Esophagus squamous epithelium (tissue), 5 donors: Measurements from ENCODE around the gene PTPN14. TPM values are rescaled to one million over a fixed set of nuclear protein-coding genes. Genes with fewer than 3 reads are reported as not detected.
A peak's percentile ranks its signal among the peaks of the same experiment; 100 is the strongest.
"Not testable (repeated sequence)": the region's sequence is repeated elsewhere in the genome, so short reads cannot be mapped to it uniquely, and the experiment has no call there.

Experiments
- DNase-seq: peaks from one replicate; lab custom pipeline; 2025; lab: John Stamatoyannopoulos, UW
- H3K27ac ChIP-seq, 4 donors: fragments of 200-600 bp; sonication (generic); one replicate each; pipeline ENCODE4 v1.5.1; 2016 to 2019; ENCODE audit warnings: mild to moderate bottlenecking in 1 of 4
- H3K27me3 ChIP-seq, 4 donors: fragments of 200-600 bp; sonication (generic); 1 replicate in 3 of 4; 2 replicates in 1 of 4; pipeline versions ENCODE4 v1.5.1 to v1.6.0; 2017 to 2021; ENCODE audit warnings: antibody characterized with exemption in 1 of 4
- H3K36me3 ChIP-seq, 3 donors: fragments of 200-600 bp; sonication (generic); one replicate each; pipeline ENCODE4 v1.5.1; 2016 to 2019
- H3K4me1 ChIP-seq, 3 donors: fragments of 200-600 bp; sonication (generic); one replicate each; pipeline ENCODE4 v1.5.1; 2017 to 2019
- H3K4me3 ChIP-seq, 4 donors: fragments of 200-600 bp; sonication (generic); 1 replicate in 3 of 4; 2 replicates in 1 of 4; pipeline ENCODE4 v1.5.1; 2016 to 2019; ENCODE audit warnings: mild to moderate bottlenecking in 2 of 4, moderate library complexity in 1 of 4
- H3K9me3 ChIP-seq, 3 donors: fragments of 200-600 bp; sonication (generic); one replicate each; pipeline ENCODE4 v1.5.1; 2016 to 2019
- CTCF ChIP-seq, 6 experiments: fragments of 450-650 bp in 4 of 6; fragments of 200-600 bp in 2 of 6; sonication (generic) in 2 of 6; IDR thresholded peaks; one replicate each; pipeline ENCODE4 v1.5.1; 2016 to 2019; ENCODE audit warnings: antibody characterized with exemption in 6 of 6, mild to moderate bottlenecking in 4 of 6, moderate library complexity in 4 of 6
- POLR2A ChIP-seq, 4 donors: fragments of 450-650 bp; IDR thresholded peaks; one replicate each; pipeline ENCODE4 v1.6.1; 2017; ENCODE audit warnings: antibody characterized with exemption in 4 of 4, mild to moderate bottlenecking in 4 of 4, moderate library complexity in 3 of 4
- WGBS, 2 donors: methylation state at CpG; one replicate each; pipeline ENCODE4 v1.1.5; 2018; 5-methylcytosine and 5-hydroxymethylcytosine counted together
- intact Hi-C: fragments of 100-400 bp; cut with DNase I; formaldehyde crosslinking; loops from one replicate; pipeline ENCODE4 v1.15.0; 2022
- total RNA-seq, 4 donors: library from RNA; depleted of rRNA; stranded (reverse); fragments of >200 nt; gene quantifications; one replicate each; pipeline ENCODE4 v1.1.0, GENCODE V29; 2016
- donor health status: DM: yes; HTN: yes; CAD: no.

The PTPN14 gene
- total RNA-seq, 4 donors from 2014 or later, result 14.4 to 28.8 (median 15.7) TPM

DNA sequence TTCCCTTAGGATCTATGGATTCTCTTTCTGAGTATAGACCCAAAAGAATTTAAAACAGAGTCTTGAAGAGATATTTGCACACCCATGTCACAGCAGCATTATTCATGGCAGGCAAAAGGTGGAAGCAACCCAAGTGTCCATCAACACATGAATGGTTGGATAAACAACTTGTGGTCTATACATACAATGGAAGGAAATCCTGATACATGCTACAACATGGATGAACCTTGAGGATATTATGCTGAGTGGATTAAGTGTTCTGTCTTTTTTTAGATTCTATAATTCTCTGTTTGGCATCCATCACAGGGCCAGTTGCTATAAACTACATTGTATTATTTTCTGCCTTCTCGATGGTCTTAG lies 39.8 kb downstream of the PTPN14 start:
- TF ChIP-seq POLR2A (IDR thresholded peaks at IDR 0.05) (no peak), CTCF (IDR thresholded peaks at IDR 0.05) (no peak)

DNA sequence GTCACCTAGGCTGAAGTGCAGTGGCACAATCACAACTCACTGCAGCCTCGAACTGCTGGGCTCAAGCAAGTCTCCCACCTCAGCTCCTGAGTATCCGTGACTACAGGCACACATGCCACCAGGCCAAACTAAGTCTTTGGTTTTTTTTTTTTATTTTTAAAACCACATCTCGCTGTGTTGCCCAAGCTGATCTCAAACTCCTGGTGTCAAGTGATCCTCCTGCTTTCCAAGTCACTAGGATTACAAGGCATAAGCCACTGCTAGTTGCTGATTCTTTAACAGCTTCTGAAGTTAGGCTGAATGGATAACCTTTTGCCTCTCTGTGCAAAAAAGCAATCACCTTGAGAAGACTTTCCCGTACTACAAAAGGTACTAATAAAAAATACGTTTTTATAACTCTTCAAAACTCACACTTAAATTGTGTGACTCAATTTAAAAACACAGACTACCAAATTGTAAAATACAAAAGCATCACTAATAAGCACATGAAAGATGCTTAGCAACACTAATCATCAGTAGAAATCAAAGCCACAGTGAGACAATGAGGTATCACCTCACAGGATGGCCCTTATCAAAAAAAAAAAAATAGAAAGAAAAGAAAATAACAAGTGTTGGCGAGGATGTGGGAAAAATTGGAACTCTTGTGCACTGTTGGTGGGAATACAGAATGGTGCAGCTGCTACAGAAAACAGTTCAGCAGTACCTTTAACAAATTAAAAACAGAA lies 40.3 kb downstream of the PTPN14 start:
- no peak for TF ChIP-seq CTCF (IDR thresholded peaks at IDR 0.05)
- no peak for TF ChIP-seq POLR2A (IDR thresholded peaks at IDR 0.05)
- no peak for DNase-seq
- Histone ChIP-seq H3K27ac (no peak overlapping the region), H3K4me1 (peaks cover 7 to 66% (median 25%) of the 10 kb centered on the region in 3 donors), H3K4me3 (no peak overlapping the region), H3K27me3 (no peaks in the 10 kb centered on the region), H3K9me3 (no peaks in the 10 kb centered on the region), H3K36me3 (no peaks in the 10 kb centered on the region)
- intact Hi-C loops, result no loop called here
- 79 to 86% methylated on average over 6 of the region's 6 CpGs for WGBS, 2 donors

More for the DNA sequence above, 39.8 kb downstream of the PTPN14 start:
- no peaks in the 10 kb centered on the region for H3K36me3 ChIP-seq
- no peak overlapping the region for H3K4me3 ChIP-seq
- no peaks in the 10 kb centered on the region for H3K27me3 ChIP-seq
- peak overlapping the region in 2 of 4 donors; percentile 28 to 29 for H3K27ac ChIP-seq
- no peak for DNase-seq
- WGBS, 2 donors, result 20 to 56% methylated on average over 1 of the region's 1 CpG
- intact Hi-C loops, result no loop called here
- no peaks in the 10 kb centered on the region for H3K9me3 ChIP-seq
- H3K4me1 ChIP-seq, result peaks cover 11 to 67% (median 24%) of the 10 kb centered on the region in 3 donors

GRCh38 chr1:214510477-214510876 lies 40.9 kb downstream of the PTPN14 start:
- no peak for TF ChIP-seq CTCF (IDR thresholded peaks at IDR 0.05)
- TF ChIP-seq POLR2A (IDR thresholded peaks at IDR 0.05), result no peak
- Histone ChIP-seq H3K36me3 (no peaks in the 10 kb centered on the region), H3K4me3 (no peak overlapping the region), H3K9me3 (no peaks in the 10 kb centered on the region), H3K4me1 (peaks cover 4 to 60% (median 23%) of the 10 kb centered on the region in 3 donors), H3K27ac (no peak overlapping the region), H3K27me3 (no peaks in the 10 kb centered on the region)
- DNase-seq, result no peak
- intact Hi-C loops, result no loop called here

DNA sequence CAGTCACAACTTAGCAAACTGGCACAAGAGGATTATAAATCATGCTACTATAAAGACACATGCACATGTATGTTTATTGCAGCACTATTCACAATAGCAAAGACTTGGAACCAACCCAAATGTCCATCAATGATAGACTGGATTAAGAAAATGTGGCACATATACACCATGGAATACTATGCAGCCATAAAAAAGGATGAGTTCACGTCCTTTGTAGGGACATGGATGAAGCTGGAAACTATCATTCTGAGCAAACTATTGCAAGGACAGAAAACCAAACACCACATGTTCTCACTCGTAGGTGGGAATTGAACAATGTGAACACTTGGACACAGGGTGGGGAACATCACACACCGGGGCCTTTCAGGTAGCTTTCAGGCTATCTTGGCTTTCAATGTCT lies 41.8 kb downstream of the PTPN14 start:
- DNase-seq, H3K9me3 ChIP-seq, intact Hi-C loops, H3K27me3 ChIP-seq, H3K36me3 ChIP-seq, H3K27ac ChIP-seq, H3K4me3 ChIP-seq: not testable (repeated sequence)
- peaks cover 2 to 52% (median 23%) of the 10 kb centered on the region in 3 donors for H3K4me1 ChIP-seq
- WGBS, 2 donors, result 82 to 92% methylated on average over 3 of the region's 3 CpGs

DNA sequence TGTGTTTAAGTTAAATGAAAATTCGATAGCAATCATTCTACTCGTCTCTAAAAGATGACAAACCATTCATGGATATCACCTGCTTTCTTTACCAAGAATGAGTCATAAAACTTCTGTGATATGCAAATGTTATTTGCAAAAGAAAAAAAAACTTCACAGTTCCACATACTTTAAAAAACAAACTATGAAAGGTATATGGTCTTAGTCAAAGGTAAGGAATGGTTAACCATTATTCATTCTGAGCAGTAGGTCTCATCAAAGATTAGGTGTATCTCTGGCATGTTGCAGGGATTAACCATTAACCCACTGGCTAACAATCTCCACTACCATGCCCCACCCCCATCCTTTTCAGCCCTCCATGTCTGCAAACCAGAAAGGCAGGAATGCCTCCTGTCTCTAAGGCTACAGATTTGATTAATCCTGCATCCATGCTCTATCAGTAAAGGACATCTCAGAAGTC lies 44.4 kb downstream of the PTPN14 start:
- Histone ChIP-seq H3K4me3 (no peak overlapping the region), H3K9me3 (no peaks in the 10 kb centered on the region), H3K36me3 (no peaks in the 10 kb centered on the region), H3K4me1 (peaks cover 0 to 30% (median 16%) of the 10 kb centered on the region in 3 donors), H3K27me3 (no peaks in the 10 kb centered on the region), H3K27ac (no peak overlapping the region)
- DNase-seq, result no peak
- WGBS, 2 donors, result 13 to 15% methylated on average over 2 of the region's 2 CpGs
- TF ChIP-seq POLR2A (IDR thresholded peaks at IDR 0.05) (no peak), CTCF (IDR thresholded peaks at IDR 0.05) (no peak)
- intact Hi-C loops, result no loop called here
